GM18873 (cell line): Measurements from ENCODE around the gene AK8.
"Not testable (repeated sequence)": the region's sequence is repeated elsewhere in the genome, so short reads cannot be mapped to it uniquely, and the experiment has no call there.

ENCODE experiments used
- ATAC-seq: cut with Tn5 transposase; IDR thresholded peaks from one replicate; pipeline ENCODE4 v1.9.1; 2021; ENCODE audit warnings: mild to moderate bottlenecking, moderate library complexity, moderate number of reproducible peaks; ENCODE audit not compliant: unreplicated experiment, low FRiP score

AK8 gene

DNA sequence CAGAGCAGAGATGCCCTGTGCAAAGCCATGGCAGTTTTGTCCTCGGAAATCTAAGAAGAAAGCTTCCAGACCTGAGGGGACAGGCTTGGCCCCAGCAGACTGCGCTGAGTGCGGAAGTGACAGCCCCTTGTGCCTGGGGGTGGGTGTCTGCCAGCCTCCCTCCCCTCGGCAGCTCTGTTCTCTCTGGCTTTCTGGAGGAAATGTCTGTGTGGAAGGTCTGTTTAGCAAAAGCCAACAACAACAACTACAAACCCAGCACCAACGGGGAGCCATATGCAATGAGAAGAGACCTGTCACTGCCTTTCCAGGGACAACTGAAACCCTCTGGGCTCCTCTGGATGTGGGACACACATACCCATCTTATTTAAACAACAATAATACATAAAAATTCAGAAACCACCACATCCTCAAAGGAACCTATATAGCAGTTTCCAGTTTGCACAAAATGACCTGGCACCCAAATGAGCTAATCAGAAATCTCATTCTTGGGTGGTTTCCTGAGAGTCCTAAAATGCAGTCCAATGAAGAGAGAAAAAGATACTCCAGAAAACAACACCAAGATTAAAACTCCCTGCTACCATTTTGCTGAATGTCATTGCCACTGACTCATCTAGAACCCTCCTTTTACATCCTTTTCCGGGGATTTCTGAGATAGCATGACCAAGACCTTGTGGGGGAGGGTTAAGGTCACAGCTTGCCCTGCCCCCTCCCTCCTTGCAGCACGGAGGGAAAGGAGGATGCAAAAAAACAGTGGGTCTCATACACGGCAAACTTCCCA, 97.7 kb downstream of the AK8 start:
- no peak for ATAC-seq

DNA sequence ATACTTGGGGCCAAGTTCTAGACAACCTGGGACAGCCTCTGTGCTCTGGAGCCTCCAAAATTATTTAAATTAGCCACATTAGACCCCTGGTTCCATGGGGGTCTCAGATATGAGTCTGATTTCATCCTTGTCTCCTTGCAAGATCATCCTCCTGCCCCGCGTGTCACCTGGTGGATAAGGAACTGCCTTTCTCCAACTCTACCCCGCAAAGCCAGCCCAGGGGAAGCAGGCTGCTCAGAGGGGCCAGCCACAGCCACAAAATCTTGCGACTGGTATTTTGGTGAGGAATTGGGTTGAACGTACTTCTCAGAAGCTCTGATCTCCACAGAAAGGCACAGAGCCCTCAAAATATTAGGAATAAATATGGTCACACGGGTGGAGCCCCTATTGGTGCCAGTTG, 101.2 kb downstream of the AK8 start:
- no peak for ATAC-seq

DNA sequence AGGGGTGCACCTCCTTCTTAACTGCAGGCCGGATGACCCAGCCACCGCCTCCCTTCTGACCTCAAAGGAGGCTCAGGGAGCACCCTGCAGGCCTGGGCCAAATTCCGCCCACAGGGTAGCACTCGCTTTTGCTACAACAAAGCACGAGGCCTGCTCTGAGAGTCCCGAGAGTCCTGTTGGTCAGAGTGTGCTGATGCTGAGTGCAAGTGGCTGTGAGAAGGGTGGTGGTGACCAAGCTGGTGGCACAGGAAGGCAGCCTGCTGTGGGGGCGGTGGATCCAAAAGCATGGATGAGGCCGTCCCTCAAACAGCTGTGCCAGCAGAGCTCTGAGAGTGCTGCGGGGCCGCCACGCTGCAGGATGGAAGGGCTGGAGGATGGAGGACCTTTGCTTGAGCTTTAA, 101.8 kb downstream of the AK8 start:
- no peak for ATAC-seq

DNA sequence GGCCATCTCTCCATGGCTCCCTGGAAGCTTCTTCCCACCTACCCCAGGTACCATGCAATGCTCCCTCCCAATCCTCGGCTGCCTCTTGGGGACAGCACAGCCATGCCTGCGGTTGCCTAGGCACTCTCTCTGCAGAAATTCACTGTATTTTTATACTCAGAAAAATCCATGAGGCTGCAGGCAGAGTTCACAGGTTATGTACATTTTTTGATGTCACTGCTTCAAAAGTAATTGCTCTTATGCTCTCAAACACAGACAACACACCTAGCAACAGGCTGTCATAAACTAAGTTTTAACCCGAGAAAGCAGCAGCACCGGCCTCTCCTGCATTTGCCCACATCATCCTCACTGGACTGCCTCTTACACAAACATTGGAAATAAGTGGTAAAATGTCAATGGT, 102.4 kb downstream of the AK8 start:
- no peak for ATAC-seq

DNA sequence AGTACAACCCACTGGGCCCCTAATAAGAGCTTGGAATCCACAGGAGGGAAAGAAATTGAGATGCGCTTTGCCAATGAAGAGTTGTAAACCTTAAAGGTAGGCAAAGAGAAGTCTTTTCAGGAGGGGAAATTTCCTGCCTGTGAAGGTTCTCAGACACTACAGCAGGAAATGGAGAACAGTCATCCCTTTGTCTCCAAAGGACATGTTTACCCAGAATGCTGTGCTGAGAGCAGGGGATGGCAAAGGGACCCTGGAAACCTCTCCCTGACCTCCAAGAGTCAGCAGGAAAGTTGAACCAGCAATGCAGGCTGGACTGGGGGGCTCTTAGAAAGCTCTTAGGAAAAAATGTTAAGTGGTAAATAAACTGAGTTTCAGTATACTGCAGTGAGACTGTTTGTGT, 103.2 kb downstream of the AK8 start:
- no peak for ATAC-seq

DNA sequence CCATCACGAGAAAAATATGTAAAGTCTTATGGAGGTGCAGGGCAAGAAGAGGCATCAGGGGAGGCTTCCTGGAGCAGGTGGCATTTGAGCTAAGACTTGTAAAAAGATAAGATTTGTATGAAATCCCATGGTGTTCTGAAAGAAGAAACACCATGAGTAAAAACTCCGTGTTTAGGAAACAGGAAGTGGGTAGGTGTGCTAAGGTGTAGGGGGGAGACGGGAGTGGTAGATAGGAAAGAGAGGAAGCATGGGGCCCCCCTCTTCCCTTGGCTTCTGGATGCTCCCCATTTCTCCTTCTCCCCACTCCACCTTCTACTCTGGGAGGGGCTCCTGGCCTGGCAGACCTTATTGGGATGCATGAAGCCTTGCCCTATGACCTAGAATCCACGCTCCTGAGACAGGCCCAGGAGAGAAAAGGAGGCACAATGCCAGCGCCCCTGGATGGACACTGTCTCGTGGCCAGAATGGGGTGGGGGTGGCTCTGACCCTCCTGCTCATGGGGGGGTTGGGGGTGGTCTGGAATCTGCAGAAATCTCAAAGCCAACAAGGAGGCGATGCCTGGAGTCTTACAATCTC, 104.2 kb downstream of the AK8 start:
- ATAC-seq, result no peak

DNA sequence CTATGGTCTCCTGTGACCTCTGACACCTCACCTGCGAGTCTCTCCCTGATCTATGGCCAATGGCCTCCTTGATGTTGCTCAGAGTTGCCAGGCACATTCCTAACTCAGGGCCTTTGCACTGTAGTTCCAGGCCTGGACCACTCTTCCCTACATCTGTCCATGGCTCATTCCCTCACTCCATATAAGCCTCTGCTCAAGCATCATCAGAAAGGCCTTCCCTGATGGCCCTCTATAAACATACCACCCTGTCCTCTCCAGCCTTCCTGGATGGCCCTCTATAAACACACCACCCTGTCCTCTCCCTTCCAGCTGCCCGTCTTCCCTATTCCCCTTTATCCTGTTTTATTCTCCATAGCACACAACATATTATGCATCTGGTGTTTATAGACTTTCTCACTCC, 105.0 kb downstream of the AK8 start:
- ATAC-seq, result no peak

DNA sequence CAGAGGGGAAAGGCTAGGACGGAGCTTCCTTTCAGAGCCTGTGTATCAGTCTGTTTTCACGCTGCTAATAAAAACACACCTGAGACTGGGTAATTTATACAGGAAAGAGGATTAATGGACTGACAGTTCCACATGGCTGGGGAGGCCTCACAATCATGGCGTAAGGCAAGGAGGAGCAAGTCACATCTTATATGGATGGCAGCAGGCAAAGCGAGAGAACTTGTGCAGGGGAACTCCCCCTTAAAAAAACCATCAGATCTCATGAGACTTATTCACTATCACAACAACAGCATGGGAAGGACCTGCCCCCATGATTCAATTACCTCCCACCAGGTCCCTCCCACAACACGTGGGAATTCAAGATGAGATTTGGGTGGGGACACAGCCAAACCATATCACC, 106.3 kb downstream of the AK8 start:
- not testable (repeated sequence) for ATAC-seq

DNA sequence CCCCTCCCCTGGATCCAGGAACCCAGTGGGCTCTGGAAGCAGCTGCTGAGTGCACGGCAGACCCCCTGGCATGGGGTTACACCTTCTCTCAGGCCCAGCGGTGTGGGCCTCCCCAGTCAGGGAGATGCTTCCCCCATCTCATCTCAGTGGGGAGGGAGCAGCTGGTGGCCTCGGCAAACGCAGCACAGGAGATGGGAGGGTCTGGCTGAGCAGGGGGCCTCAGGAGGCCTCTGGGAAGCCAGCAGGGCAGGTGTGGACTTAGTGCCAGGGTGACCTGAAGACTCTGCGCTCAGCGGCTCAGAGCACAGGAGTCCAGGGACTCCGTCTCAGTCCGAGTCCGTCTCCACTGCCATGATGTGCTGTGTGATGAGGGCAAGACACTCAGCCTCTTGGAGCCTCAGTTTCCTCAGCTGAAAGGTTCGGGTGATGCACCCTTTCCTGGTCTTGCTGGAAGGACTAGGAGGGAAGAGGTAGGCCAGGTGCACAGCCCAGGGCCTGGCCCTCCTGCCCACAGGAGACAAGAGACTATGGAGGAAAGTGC, 107.2 kb downstream of the AK8 start:
- no peak for ATAC-seq

DNA sequence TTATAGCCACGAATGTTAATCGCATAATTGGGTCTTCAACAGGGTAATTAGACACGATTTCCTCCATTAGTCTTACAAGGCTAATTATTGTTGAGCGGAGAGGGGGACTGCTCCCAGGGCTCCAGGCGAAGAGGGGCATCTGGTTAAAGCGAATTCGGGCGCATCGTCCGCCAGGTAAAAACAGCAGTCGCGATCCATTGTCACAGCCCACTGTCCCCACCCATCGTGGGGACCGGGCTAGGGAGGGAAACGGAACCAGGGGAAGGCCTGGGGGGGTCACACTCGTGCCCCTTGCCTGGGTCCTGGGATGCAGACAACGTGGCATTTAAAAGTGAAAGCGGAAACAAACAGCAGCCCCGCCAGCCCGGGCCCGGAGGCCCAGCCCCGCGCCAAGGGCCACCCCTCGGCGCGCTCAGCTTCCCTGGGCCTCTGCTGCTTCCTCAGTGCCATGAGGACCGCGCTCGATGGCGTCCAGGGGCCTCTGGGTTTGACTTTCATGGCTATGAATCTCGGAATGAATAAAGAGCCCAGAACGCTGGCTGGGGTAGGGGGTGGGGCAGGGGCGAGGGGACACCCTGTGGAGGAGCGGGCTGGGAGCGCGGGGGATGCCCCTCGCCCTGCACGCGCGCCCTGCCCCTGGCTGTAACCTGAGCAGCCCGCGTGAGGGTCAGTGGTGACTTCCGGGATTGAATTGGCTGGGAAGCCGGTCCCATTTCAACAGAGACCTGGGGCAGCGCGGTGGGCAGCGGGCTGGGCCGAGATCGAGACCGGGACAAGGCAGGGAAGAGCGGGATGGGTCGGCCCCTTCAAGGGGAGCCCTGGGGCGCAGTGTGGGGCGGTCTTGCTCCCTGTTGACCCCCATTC, 107.9 kb downstream of the AK8 start:
- no peak for ATAC-seq

DNA sequence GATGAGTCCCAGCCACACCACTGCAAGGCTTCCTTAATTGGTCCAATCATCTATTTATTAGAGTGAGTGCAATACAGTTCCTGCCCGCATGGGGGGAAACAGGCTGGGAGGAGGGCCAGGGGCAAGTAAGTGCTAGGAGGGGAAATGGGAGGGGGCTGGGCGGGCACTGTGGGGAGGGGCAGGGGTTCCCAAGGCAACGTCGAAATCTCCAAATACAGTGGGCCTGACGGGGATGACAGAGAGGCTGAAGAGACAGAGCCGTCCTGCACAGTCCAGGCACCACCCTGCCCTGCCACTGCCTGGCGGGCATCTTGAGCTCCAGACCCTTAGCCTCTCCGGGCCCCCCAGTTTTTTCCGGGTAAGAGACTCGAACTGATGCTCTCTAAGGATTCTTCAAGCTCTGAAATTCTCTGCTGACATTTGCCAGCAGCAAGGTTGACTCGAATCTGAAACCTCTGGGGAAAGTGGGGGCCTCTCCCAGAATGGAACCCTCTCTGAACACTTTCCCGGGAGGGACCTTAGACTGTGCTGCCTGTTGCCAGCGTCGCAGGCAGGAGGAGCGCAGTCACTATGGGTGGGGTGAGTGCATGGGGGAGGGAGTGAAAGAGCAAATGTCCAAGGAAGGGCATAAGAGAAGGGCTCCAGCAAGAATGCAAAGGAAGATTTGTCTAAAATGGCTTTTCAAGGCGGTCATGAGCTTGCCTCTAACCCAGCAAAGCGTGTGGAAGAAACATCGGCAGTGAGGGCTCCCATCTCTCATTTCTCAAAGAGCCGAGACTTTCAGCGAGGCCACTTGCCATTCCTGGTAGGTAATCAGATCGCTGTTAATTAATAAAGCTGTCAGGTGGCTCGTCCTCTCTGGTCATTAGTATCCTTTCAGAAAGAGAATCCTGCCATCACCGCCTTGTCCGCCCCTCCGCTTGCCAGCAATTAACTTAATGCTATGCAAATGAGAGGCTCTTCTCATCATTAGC, 108.9 kb downstream of the AK8 start:
- ATAC-seq, result no peak

DNA sequence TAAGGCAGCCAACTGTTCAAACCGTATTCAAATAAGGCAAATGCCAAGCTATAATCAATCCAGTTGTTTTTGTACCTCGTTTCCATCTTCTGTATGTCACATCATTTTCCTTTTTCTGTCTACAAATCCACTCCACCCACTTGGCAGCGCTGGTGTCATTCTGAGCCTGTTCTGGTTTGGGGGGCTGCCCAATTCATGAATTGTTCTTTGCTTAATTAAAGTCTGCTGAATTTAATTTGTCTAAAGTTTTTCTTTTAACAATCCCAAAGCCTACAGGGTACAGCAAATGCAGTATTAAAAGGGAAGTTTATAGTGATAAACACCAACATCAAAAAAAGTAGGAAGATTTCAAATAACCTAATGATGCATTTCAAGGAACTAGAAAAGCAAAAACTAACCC, 114.5 kb downstream of the AK8 start:
- no peak for ATAC-seq

DNA sequence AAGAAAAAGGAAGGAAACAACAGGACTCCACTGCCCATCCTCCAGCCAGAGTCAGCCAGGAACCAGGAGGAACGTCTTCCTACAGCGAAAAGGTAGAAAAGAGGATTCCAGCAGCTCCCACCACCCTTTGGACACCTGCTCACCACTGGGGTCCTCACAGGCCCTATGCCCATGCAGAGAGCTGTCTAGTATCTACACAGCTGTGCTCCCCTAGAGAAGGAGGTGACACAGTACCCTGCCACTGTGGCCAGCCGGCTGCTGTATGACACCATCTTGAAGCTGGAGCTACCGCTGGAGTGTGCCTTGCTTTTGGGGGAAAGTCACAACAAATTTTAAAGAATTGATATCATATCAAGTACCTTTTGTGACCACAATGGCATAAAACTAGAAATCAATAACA, 115.2 kb downstream of the AK8 start:
- ATAC-seq, result no peak

DNA sequence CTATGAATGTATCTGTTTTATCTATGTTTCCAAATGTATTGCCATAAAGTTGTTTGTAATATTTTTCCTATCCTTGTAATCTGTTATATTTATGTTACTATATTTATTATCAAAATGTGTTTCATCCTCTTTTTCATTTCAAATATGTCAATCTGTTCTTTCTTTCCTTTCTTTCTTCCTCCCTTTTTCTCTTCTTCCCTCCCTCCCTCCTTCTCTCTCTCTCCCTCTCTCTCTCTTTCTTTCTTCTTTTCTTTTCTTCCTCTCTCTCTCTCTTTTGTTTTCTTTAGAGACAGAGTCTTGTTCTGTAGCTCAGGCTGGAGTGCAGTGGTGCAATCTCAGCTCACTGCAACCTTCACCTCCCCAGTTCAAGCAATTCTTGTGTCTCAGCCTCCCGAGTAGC, 116.5 kb downstream of the AK8 start:
- ATAC-seq, result no peak

DNA sequence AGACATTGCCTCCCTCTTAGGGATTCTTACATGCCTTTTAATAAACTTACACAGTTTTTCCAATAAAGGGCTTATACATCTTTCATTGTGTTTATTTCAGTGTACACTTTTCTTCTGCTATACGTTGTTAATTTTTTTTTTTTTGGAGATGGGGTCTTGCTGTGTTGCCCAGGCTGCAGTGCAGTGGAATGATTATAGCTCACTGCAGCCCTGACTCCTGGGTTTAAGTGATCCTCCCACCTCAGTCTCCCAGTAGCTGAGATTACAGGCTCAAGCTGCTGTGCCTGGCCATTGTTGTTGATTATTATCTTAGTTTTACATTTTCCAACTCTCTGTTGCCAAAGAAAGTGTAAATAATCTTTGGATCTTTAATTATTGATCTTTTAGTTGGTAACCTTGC, 118.0 kb downstream of the AK8 start:
- no peak for ATAC-seq

DNA sequence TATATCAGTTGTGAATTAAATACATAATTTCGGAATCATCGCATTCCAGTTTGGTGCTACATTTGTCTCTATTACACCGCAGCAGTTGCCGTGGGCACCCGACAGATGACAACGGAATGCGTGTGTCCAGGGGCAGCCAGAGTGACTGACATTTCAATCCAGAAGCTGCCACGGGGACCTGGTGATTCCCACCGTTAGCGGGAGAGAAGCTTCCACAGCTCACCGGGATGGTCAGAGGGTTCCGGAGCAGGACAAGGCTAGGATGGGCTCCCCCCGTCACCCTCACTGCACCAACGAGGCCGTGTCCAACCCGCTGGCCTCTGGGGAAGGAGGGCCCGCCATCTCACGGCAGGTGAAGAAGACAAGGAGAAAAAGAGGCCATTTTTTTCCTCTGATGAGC, 121.1 kb downstream of the AK8 start:
- no peak for ATAC-seq

DNA sequence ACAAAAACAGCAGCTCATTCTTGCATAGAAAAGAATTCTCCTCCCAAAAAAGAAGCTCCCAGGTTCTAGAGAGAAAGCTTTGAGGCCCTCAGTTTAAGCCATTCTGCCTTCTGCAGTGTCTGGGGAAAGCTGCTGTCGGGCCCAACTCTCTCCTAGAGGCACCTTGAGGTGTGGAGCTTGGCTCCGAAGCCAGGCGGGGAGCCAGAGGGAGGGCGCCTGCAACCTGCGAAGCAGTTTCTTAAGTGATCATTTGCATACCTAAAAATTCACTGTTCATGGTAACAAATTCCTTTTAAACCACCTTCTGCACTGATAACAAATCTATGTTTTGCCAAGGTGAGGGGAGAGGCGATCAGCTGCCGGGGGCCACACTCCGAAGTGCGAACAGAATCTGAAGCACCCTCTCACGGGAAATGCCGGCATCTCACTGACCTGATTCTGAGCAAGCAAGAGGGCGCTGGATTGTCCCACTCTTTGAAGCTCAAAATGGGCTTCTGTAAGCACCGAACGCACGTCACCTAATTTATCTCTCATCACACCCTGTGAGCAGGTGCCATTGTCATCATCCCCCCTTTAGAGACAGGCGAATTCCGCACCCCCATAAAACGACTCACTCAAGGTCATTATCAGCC, 121.8 kb downstream of the AK8 start:
- ATAC-seq, result no peak

DNA sequence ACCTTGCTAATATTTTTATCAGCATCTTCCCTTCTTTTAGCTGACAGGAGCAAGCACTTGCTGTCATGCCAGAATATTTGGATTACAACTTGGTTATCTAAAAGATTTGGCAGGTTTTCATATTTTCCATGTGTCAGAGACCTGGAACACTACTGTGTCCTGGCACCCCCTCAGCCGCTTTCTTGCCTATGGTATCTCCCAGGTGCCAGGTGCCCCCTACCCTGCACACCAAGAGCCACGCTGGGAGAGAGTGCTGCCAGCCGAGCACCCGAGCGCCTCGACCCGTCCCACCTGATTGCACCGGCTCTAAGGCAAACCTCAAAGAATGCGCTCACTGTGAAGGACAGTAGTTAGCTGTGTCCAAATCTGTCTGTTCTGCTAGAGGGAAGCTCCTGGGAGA, 123.0 kb downstream of the AK8 start:
- ATAC-seq, result no peak

DNA sequence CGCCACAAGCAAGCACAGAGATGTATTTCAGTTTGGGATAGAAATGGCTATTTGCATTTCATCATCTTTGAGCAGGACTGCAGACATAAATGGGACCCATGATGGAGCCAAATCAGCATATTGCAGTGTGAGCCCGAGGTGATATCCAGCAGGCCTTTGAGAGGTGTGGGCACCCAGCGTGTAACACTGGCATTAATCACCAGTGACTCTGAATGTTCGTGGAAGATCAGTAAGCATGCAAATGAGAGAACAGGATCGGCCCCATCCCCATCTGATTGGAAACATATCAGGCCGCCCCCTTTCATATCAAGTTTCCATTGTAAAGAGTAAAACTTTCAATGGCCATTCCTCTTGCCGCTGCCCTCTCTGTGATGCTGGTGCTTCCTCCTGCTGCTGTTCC, 123.8 kb downstream of the AK8 start:
- no peak for ATAC-seq

DNA sequence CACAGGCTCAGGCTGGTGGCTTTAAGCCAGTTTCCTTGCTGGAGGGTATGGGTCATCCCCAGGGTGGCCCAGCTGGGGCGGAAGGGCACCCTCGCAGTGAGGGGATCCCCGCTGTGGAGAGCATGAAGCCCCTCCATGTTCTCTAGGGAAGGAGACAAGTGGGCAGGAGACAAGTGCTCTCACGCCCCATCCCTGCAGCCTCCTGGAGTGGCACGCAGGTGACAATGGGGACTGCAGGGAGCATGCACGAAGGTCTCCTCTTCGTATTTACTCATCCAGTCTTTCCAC, 124.5 kb downstream of the AK8 start:
- ATAC-seq, result no peak
